Measurements from ENCODE around the gene LSM8.

- TF ChIP-seq KLF16 (tag by site-specific recombination; IDR thresholded peaks at IDR 0.05), result no peak
- no peak for TF ChIP-seq CTCF (tag by site-specific recombination; IDR thresholded peaks at IDR 0.05)
- TF ChIP-seq ATF2 (tag by site-specific recombination; IDR thresholded peaks at IDR 0.05; ENCODE audit: low read depth), result no peak
- TF ChIP-seq, protein P1, sequence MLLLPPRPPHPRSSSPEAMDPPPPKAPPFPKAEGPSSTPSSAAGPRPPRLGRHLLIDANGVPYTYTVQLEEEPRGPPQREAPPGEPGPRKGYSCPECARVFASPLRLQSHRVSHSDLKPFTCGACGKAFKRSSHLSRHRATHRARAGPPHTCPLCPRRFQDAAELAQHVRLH (tag by site-specific recombination; IDR thresholded peaks at IDR 0.05), result no peak
- TF ChIP-seq ZNF548 (tag by site-specific recombination; IDR thresholded peaks at IDR 0.05), result no peak
- TF ChIP-seq ZNF473 (tag by site-specific recombination; IDR thresholded peaks at IDR 0.05), result no peak
- TF ChIP-seq ZNF184 (tag by site-specific recombination; IDR thresholded peaks at IDR 0.05), result no peak
- TF ChIP-seq ZBTB48 (tag by site-specific recombination; IDR thresholded peaks at IDR 0.05), result no peak
- no peak for TF ChIP-seq ZFP41 (tag by site-specific recombination; IDR thresholded peaks at IDR 0.05; ENCODE audit: borderline replicate concordance)
- no peak for TF ChIP-seq ZNF596 (tag by site-specific recombination; IDR thresholded peaks at IDR 0.05)
- TF ChIP-seq, protein P2, sequence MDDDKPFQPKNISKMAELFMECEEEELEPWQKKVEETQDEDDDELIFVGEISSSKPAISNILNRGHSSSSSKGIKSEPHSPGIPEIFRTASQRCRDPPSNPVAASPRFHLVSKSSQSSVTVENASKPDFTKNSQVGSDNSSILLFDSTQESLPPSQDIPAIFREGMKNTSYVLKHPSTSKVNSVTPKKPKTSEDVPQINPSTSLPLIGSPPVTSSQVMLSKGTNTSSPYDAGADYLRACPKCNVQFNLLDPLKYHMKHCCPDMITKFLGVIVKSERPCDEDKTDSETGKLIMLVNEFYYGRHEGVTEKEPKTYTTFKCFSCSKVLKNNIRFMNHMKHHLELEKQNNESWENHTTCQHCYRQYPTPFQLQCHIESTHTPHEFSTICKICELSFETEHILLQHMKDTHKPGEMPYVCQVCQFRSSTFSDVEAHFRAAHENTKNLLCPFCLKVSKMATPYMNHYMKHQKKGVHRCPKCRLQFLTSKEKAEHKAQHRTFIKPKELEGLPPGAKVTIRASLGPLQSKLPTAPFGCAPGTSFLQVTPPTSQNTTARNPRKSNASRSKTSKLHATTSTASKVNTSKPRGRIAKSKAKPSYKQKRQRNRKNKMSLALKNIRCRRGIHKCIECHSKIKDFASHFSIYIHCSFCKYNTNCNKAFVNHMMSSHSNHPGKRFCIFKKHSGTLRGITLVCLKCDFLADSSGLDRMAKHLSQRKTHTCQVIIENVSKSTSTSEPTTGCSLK (tag by site-specific recombination; IDR thresholded peaks at IDR 0.05), result no peak
- TF ChIP-seq, protein P3, sequence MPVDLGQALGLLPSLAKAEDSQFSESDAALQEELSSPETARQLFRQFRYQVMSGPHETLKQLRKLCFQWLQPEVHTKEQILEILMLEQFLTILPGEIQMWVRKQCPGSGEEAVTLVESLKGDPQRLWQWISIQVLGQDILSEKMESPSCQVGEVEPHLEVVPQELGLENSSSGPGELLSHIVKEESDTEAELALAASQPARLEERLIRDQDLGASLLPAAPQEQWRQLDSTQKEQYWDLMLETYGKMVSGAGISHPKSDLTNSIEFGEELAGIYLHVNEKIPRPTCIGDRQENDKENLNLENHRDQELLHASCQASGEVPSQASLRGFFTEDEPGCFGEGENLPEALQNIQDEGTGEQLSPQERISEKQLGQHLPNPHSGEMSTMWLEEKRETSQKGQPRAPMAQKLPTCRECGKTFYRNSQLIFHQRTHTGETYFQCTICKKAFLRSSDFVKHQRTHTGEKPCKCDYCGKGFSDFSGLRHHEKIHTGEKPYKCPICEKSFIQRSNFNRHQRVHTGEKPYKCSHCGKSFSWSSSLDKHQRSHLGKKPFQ (tag by site-specific recombination; IDR thresholded peaks at IDR 0.05), result no peak
- TF ChIP-seq GLIS1 (tag by site-specific recombination; IDR thresholded peaks at IDR 0.05), result no peak
- TF ChIP-seq PATZ1 (tag by site-specific recombination; IDR thresholded peaks at IDR 0.05), result no peak
Observed at GRCh38 chr7:118153551-118154177, 30.3 kb upstream of the LSM8 start.
